WTC11 (cell line): ENCODE measurements around the gene EXOSC7. TPM values are rescaled to one million over a fixed set of nuclear protein-coding genes. Genes with fewer than 3 reads are reported as not detected.

Source experiments
- ATAC-seq: fragments of 200-7000 bp; cut with Tn5 transposase; 2 replicates; pipeline ENCODE4 v1.10.0; 2021; ENCODE audit warnings: mild to moderate bottlenecking, moderate library complexity
- CTCF ChIA-PET: fragments of 300-600 bp; sonication (Branson Sonifier 250); formaldehyde crosslinking; loops from one replicate; lab custom pipeline; 2021; ENCODE audit warnings: antibody characterized with exemption; lab: Charles Lee
- POLR2A ChIA-PET: fragments of 350-600 bp; sonication (Branson Sonifier 250); formaldehyde crosslinking; loops from one replicate; lab custom pipeline; 2021; ENCODE audit warnings: antibody characterized with exemption; lab: Charles Lee
- DNase-seq: peaks from one replicate; pipeline ENCODE4 v3.0.0; 2021; ENCODE audit warnings: low spot score
- H3K27ac Mint-ChIP-seq: 2 replicates; pipeline ENCODE4 v1.8.0; 2021; ENCODE audit warnings: mixed read lengths
- H3K27me3 Mint-ChIP-seq: 2 replicates; pipeline ENCODE4 v1.8.0; 2021; ENCODE audit warnings: low read depth, mild to moderate bottlenecking, moderate library complexity, mixed read lengths
- H3K36me3 Mint-ChIP-seq: 2 replicates; pipeline ENCODE4 v1.8.0; 2021; ENCODE audit warnings: mixed read lengths
- H3K4me1 Mint-ChIP-seq: 2 replicates; pipeline ENCODE4 v1.8.0; 2022; ENCODE audit warnings: mixed read lengths
- H3K4me3 Mint-ChIP-seq: 2 replicates; pipeline ENCODE4 v1.8.0; 2021; ENCODE audit warnings: mild to moderate bottlenecking, moderate library complexity, mixed read lengths
- H3K9me3 Mint-ChIP-seq: 2 replicates; pipeline ENCODE4 v1.8.0; 2021; ENCODE audit warnings: mixed read lengths
- AR ChIP-seq: fragments of 250-450 bp; sonication (Bioruptor Pico); IDR thresholded peaks from 2 replicates; pipeline ENCODE4 v1.9.0; 2021; ENCODE audit warnings: mild to moderate bottlenecking
- ATF1 ChIP-seq: sonication (generic); formaldehyde crosslinking; IDR thresholded peaks from 2 replicates; pipeline ENCODE4 v1.8.1; 2023; ENCODE audit warnings: mild to moderate bottlenecking, moderate library complexity, missing genetic modification reagents
- ATF3 ChIP-seq: sonication (generic); formaldehyde crosslinking; conservative IDR thresholded peaks from 2 replicates; pipeline ENCODE4 v1.8.1; 2022; ENCODE audit warnings: mild to moderate bottlenecking, missing genetic modification reagents
- CBFB ChIP-seq: sonication (generic); formaldehyde crosslinking; IDR thresholded peaks from 2 replicates; pipeline ENCODE4 v1.8.1; 2022; ENCODE audit warnings: mild to moderate bottlenecking, low read depth, missing genetic modification reagents
- CTCF ChIP-seq: fragments of 200-600 bp; IDR thresholded peaks from 2 replicates; pipeline ENCODE4 v1.8.0; 2022; ENCODE audit warnings: antibody characterized with exemption
- ERG ChIP-seq: fragments of 250-450 bp; sonication (Bioruptor Pico); IDR thresholded peaks from 2 replicates; pipeline ENCODE4 v1.8.0; 2021; ENCODE audit warnings: mild to moderate bottlenecking
- ETV6 ChIP-seq: sonication (generic); formaldehyde crosslinking; IDR thresholded peaks from 2 replicates; pipeline ENCODE4 v1.8.1; 2022; ENCODE audit warnings: mild to moderate bottlenecking, missing genetic modification reagents
- FOXJ3 ChIP-seq: sonication (generic); formaldehyde crosslinking; IDR thresholded peaks from 2 replicates; pipeline ENCODE4 v1.9.0; 2021; ENCODE audit warnings: missing genetic modification reagents, mild to moderate bottlenecking, borderline replicate concordance
- IRF1 ChIP-seq: sonication (generic); formaldehyde crosslinking; IDR thresholded peaks from 2 replicates; pipeline ENCODE4 v1.8.0; 2023; ENCODE audit warnings: missing genetic modification reagents
- IRF2 ChIP-seq: sonication (generic); formaldehyde crosslinking; IDR thresholded peaks from 2 replicates; pipeline ENCODE4 v1.8.0; 2022; ENCODE audit warnings: low read depth, missing genetic modification reagents, borderline replicate concordance
- JAZF1 ChIP-seq: fragments of 250-450 bp; sonication (Bioruptor Pico); IDR thresholded peaks from 2 replicates; pipeline ENCODE4 v1.9.0; 2021; ENCODE audit warnings: moderate library complexity, mild to moderate bottlenecking, inconsistent platforms
- MAX ChIP-seq: sonication (generic); formaldehyde crosslinking; IDR thresholded peaks from 2 replicates; pipeline ENCODE4 v1.8.0; 2022; ENCODE audit warnings: mild to moderate bottlenecking, missing genetic modification reagents
- MLX ChIP-seq: sonication (generic); formaldehyde crosslinking; IDR thresholded peaks from 2 replicates; pipeline ENCODE4 v1.8.1; 2023; ENCODE audit warnings: mild to moderate bottlenecking, missing genetic modification reagents, moderate library complexity
- MYBL2 ChIP-seq: sonication (generic); formaldehyde crosslinking; IDR thresholded peaks from 2 replicates; pipeline ENCODE4 v1.8.1; 2023; ENCODE audit warnings: mild to moderate bottlenecking, moderate library complexity, missing genetic modification reagents
- NFATC4 ChIP-seq: fragments of 250-450 bp; sonication (Bioruptor Pico); IDR thresholded peaks from 2 replicates; pipeline ENCODE4 v1.9.0; 2021; ENCODE audit warnings: mild to moderate bottlenecking
- NR1H2 ChIP-seq: sonication (generic); formaldehyde crosslinking; IDR thresholded peaks from 2 replicates; pipeline ENCODE4 v1.9.0; 2021; ENCODE audit warnings: mild to moderate bottlenecking, moderate library complexity, missing genetic modification reagents
- NR3C1 ChIP-seq: sonication (generic); formaldehyde crosslinking; conservative IDR thresholded peaks from 2 replicates; pipeline ENCODE4 v1.8.1; 2023; ENCODE audit warnings: low read depth, mild to moderate bottlenecking, missing genetic modification reagents
- PREB ChIP-seq: sonication (generic); formaldehyde crosslinking; IDR thresholded peaks from 2 replicates; pipeline ENCODE4 v1.8.1; 2022; ENCODE audit warnings: mild to moderate bottlenecking, missing genetic modification reagents, moderate library complexity, borderline replicate concordance
- SP1 ChIP-seq: sonication (generic); formaldehyde crosslinking; conservative IDR thresholded peaks from 2 replicates; pipeline ENCODE4 v1.8.1; 2022; ENCODE audit warnings: missing genetic modification reagents
- TP53 ChIP-seq: sonication (generic); formaldehyde crosslinking; IDR thresholded peaks from 2 replicates; pipeline ENCODE4 v1.8.1; 2023; ENCODE audit warnings: mild to moderate bottlenecking, missing genetic modification reagents
- ZMAT4 ChIP-seq: fragments of 250-450 bp; sonication (Bioruptor Pico); IDR thresholded peaks from 2 replicates; pipeline ENCODE4 v1.9.0; 2021; ENCODE audit warnings: mild to moderate bottlenecking
- ZNF263 ChIP-seq: sonication (generic); formaldehyde crosslinking; IDR thresholded peaks from 2 replicates; pipeline ENCODE4 v1.8.1; 2022; ENCODE audit warnings: low read depth, mild to moderate bottlenecking, moderate library complexity, missing genetic modification reagents
- ZNF317 ChIP-seq: sonication (generic); formaldehyde crosslinking; IDR thresholded peaks from 2 replicates; pipeline ENCODE4 v1.8.1; 2023; ENCODE audit warnings: low read depth, mild to moderate bottlenecking, moderate library complexity, missing genetic modification reagents, borderline replicate concordance
- ZNF512 ChIP-seq: sonication (generic); formaldehyde crosslinking; IDR thresholded peaks from 2 replicates; pipeline ENCODE4 v1.8.1; 2022; ENCODE audit warnings: missing genetic modification reagents, borderline replicate concordance
- total RNA-seq: library from RNA; stranded (reverse); gene quantifications from 3 replicates; pipeline ENCODE4 v1.2.3, GENCODE V29; 2021

Gene EXOSC7
- total RNA-seq, 1 experiment from 2014 or later = 85.7 TPM

- no peak for ATAC-seq
- Mint-ChIP-seq H3K4me1 (no peaks in the 10 kb centered on the region), H3K36me3 (peaks cover 59% of the 10 kb centered on the region), H3K4me3 (no peak overlapping the region), H3K27me3 (no peaks in the 10 kb centered on the region), H3K9me3 (no peaks in the 10 kb centered on the region), H3K27ac (no peak overlapping the region)
- TF ChIP-seq FOXJ3 (CRISPR knock-in tag) = no peak
- TF ChIP-seq ATF3 (CRISPR knock-in tag) = no peak
- TF ChIP-seq ERG (CRISPR knock-in tag) = no peak
- TF ChIP-seq SP1 (CRISPR knock-in tag) = no peak
- no peak for TF ChIP-seq ATF1
- no peak for TF ChIP-seq IRF1
- no peak for TF ChIP-seq AR
- TF ChIP-seq ETV6 (CRISPR knock-in tag) = no peak
- TF ChIP-seq ZNF317 (CRISPR knock-in tag) = no peak
- no peak for TF ChIP-seq NFATC4 (CRISPR knock-in tag)
- TF ChIP-seq ZNF263 = no peak
- no peak for TF ChIP-seq CBFB
- TF ChIP-seq TP53 = no peak
- ChIA-PET POLR2A (no interaction called here), CTCF (interaction anchor here (1.5 kb wide), 2 partner anchors 17 to 19 kb away, joined by 5 to 6 read pairs; no protein-coding TSS in a partner anchor)
- no peak for DNase-seq
Measured at GRCh38 chr3:45010811-45011333, 34.8 kb downstream of the EXOSC7 start.

- Mint-ChIP-seq H3K27me3 (no peaks in the 10 kb centered on the region), H3K36me3 (peaks cover 57% of the 10 kb centered on the region), H3K27ac (no peak overlapping the region), H3K9me3 (no peaks in the 10 kb centered on the region), H3K4me3 (no peak overlapping the region), H3K4me1 (peaks cover 6% of the 10 kb centered on the region)
- POLR2A ChIA-PET = no interaction called here
- CTCF ChIA-PET = interaction anchor here (1.5 kb wide), 2 partner anchors 18 to 20 kb away, joined by 5 to 6 read pairs; no protein-coding TSS in a partner anchor
- DNase-seq (no peak), ATAC-seq (no peak)
- TF ChIP-seq MYBL2 (no peak), MAX (no peak), ZMAT4 (CRISPR knock-in tag) (no peak), ZNF512 (CRISPR knock-in tag) (no peak), MLX (no peak), NR3C1 (CRISPR knock-in tag) (no peak), IRF2 (CRISPR knock-in tag) (no peak), PREB (no peak), CTCF (no peak), JAZF1 (CRISPR knock-in tag) (no peak), NR1H2 (no peak)
Measured at GRCh38 chr3:45011756-45012508, 35.9 kb downstream of the EXOSC7 start.
